ENCODE data around the gene TRMT44. TPM values are rescaled to one million over a fixed set of nuclear protein-coding genes. Genes with fewer than 3 reads are reported as not detected.
"Not testable (repeated sequence)": the region's sequence is repeated elsewhere in the genome, so short reads cannot be mapped to it uniquely, and the experiment has no call there.

TRMT44 gene
- total RNA-seq, 1 donor from 2014 or later, result 11.6 TPM

DNA sequence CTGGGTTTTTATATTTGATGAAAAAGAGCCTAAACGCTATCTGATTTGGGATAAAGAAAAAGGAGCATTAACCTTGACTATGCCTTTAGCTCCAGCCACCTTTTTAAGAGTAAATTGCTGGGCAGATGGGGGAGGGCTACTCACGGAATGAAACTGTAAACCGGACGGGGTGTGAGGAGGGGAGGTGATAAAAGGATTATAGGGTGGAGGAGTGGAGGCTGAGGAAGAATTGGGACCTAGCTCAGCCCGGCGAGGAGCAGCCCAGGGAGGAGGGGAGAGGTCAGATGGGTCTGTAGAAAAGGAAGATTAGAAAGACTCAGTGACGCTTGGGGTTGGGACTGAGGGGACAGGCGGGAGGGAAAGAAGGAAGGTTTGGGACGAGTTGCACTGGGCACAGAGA lies 46.1 kb downstream of the TRMT44 start:
- ATAC-seq; DNase-seq (ENCODE audit: low spot score): not testable (repeated sequence)

- no peak for DNase-seq (ENCODE audit: low spot score)
- ATAC-seq, result no peak
Observed at GRCh38 chr4:8488791-8489369, 48.3 kb downstream of the TRMT44 start.

- not testable (repeated sequence) for ATAC-seq
Observed at GRCh38 chr4:8491478-8491877, 50.9 kb downstream of the TRMT44 start.

DNA sequence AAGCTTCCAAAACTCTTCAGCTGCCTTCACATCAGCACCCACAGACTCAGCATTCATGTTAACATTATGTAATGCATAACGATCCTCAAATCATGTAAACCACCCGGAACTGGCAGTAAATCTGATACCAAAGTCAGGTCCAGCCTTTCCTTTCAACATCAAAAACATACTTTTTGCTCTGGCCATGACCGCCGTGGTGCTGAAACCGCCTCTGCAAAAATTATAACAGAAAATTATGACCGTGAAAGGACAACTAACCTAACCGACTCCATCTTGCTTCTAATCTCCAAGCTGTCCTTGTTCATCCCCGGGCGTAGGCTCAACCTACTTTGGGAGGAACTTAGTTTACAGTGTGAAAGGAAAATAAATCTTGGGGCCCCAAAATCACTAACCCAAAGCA lies 51.6 kb downstream of the TRMT44 start:
- no peak for DNase-seq (ENCODE audit: low spot score)
- no peak for ATAC-seq

More at GRCh38 chr4:8491478-8491877, 50.9 kb downstream of the TRMT44 start:
- not testable (repeated sequence) for DNase-seq (ENCODE audit: low spot score)

GRCh38 chr4:8493484-8493883 lies 52.9 kb downstream of the TRMT44 start:
- ATAC-seq (no peak), DNase-seq (ENCODE audit: low spot score) (no peak)

DNA sequence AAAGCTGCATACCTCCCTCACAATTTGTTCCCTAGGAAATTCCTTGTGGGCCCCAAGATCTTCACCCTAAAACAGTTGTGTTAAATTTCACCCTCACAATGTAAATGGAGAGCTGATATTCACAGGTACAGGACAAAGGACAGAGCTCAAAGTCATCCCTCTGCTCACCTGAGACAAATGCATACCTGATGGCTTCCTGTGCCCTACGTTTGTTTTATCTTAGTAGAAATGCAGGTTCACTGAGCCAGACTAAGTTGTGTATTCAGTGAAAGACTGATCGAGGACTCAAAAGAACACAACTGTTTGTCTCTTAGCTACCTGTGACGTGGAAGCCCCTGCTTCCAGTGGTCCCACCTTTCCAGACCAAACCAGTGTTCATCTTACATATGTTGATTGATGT lies 53.6 kb downstream of the TRMT44 start:
- DNase-seq (ENCODE audit: low spot score), result no peak
- no peak for ATAC-seq

GRCh38 chr4:8494983-8495548 lies 54.5 kb downstream of the TRMT44 start:
- DNase-seq (ENCODE audit: low spot score), result no peak
- no peak for ATAC-seq

- no peak for ATAC-seq
- DNase-seq (ENCODE audit: low spot score), result no peak
Observed at GRCh38 chr4:8495803-8496202, 55.2 kb downstream of the TRMT44 start.

- ATAC-seq, result no peak
Observed at GRCh38 chr4:8497762-8498161, 57.2 kb downstream of the TRMT44 start.

DNA sequence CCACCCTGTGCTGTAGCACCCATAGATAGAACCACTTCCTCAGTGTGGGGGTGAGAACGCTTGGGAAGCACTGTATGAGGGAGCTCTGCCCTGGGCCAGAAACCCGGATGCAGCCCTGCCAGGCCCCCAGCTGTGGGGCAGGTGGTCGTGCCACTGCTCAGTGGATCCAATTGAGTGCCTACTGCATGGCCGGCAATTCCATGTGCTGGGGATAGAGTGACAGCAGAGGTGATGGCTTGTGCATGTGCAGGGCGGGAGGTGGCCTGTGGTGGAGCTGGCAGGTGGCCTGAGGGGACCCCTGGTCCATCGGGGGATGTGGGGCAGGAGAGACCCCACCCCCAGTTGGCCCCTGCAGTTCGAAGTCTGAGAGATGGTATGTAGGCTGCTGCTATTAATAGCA lies 60.4 kb downstream of the TRMT44 start:
- ATAC-seq, result no peak

More at GRCh38 chr4:8497762-8498161, 57.2 kb downstream of the TRMT44 start:
- no peak for DNase-seq (ENCODE audit: low spot score)

GRCh38 chr4:8501781-8502180 lies 61.2 kb downstream of the TRMT44 start:
- DNase-seq (ENCODE audit: low spot score), result no peak
- no peak for ATAC-seq

More for the DNA sequence above, 60.4 kb downstream of the TRMT44 start:
- DNase-seq (ENCODE audit: low spot score), result no peak

DNA sequence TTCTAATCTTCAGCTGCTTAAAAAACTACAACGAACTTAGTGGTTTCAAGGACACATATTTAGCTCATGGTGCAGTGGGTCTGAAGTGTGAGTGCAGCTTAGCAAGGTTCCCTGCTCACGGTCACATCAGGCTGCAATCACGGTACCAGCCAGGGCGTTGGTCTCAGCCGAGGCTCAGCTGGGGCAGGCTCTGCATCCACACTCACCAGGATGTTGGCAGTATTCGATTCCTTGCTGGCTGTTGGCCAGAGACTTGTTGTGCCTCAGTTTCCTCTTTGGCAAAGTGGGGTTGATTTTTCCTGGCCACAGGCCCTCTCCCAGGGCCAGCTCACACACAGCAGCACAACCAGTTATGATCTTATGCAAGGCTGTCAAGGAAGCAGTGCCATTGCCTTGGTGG lies 61.8 kb downstream of the TRMT44 start:
- DNase-seq (ENCODE audit: low spot score), result no peak

GRCh38 chr4:8502836-8503585 lies 62.4 kb downstream of the TRMT44 start:
- ATAC-seq, result peak; percentile 18
- no peak for DNase-seq (ENCODE audit: low spot score)

More for the DNA sequence above, 61.8 kb downstream of the TRMT44 start:
- ATAC-seq, result no peak

GRCh38 chr4:8503801-8504200 lies 63.2 kb downstream of the TRMT44 start:
- ATAC-seq, result no peak

DNA sequence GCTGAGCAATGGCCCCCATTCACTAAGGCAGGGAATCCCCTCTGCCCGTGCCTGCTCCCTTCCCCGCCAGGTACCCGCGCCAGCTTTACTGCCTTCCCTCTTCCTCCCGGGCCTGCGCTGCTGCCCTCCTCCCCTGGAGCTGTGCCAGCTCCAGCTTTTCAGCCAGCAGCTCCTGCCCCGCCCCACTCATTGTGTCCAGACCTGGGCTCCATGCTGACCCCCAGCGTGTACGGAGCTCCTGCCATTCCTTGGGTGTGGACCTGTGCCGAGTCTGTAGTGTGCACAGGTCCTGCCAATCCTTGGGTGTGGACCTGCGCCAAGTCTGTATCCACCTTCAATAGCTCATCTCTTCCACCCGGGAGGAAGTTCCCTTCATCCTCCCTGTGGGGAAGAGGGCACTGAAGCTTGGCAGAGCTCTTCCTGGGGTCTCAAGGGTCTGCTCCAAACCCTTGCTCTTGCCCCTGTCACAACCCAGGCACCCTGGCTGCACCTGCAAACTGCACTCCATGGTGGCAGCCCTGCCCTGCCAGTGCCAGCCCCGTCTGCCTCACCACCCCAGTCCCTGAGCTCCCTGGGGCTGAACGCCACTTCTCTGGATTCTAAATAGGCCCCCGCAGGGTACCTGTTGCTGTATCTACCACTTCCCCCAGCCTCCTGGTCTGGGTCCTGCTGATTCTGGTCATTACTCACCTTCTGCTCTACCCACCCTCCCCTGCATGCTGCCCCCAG lies 63.9 kb downstream of the TRMT44 start:
- DNase-seq (ENCODE audit: low spot score) (no peak), ATAC-seq (peak; percentile 7)

More at GRCh38 chr4:8503801-8504200, 63.2 kb downstream of the TRMT44 start:
- DNase-seq (ENCODE audit: low spot score), result no peak

GRCh38 chr4:8505229-8505628 lies 64.7 kb downstream of the TRMT44 start:
- no peak for ATAC-seq
- no peak for DNase-seq (ENCODE audit: low spot score)

- no peak for ATAC-seq
- DNase-seq (ENCODE audit: low spot score), result no peak
Observed at GRCh38 chr4:8506006-8506372, 65.4 kb downstream of the TRMT44 start.

- ATAC-seq (peak; percentile 29), DNase-seq (ENCODE audit: low spot score) (no peak)
Observed at GRCh38 chr4:8506373-8507195, 66.0 kb downstream of the TRMT44 start.

- no peak for DNase-seq (ENCODE audit: low spot score)
- ATAC-seq, result no peak
Observed at GRCh38 chr4:8507196-8507570, 66.6 kb downstream of the TRMT44 start.

- DNase-seq (ENCODE audit: low spot score) (no peak), ATAC-seq (no peak)
Observed at GRCh38 chr4:8507624-8508023, 67.0 kb downstream of the TRMT44 start.

- no peak for ATAC-seq
- no peak for DNase-seq (ENCODE audit: low spot score)
Observed at GRCh38 chr4:8508266-8508665, 67.7 kb downstream of the TRMT44 start.

Measured in left lobe of liver (tissue), 2 donors.